ENCODE data around the gene TBC1D9B.

DNA sequence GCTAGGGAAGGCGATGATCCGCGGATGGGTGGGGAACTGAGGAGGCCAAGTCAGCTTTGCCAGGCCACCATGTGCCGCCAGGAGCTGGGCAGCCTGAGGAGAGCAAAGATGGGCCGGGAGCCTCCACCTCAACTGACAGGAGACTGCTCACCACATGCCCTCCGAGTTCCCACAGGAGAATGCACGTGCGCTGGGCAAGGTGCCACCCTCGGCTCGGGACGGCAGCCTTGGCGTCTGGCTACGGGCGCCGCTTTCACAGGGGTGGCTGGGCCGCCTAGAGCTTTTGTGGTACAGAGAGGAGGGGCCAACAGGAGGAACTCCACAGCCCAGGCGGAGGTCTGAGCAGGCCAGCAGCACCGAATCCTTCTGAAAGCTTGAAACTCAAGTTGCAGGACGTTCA, 5.3 kb upstream of the TBC1D9B start:
- TF ChIP-seq, protein P1, sequence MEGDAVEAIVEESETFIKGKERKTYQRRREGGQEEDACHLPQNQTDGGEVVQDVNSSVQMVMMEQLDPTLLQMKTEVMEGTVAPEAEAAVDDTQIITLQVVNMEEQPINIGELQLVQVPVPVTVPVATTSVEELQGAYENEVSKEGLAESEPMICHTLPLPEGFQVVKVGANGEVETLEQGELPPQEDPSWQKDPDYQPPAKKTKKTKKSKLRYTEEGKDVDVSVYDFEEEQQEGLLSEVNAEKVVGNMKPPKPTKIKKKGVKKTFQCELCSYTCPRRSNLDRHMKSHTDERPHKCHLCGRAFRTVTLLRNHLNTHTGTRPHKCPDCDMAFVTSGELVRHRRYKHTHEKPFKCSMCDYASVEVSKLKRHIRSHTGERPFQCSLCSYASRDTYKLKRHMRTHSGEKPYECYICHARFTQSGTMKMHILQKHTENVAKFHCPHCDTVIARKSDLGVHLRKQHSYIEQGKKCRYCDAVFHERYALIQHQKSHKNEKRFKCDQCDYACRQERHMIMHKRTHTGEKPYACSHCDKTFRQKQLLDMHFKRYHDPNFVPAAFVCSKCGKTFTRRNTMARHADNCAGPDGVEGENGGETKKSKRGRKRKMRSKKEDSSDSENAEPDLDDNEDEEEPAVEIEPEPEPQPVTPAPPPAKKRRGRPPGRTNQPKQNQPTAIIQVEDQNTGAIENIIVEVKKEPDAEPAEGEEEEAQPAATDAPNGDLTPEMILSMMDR (IDR thresholded peaks at IDR 0.05; ENCODE audit: low read depth, low read length): no peak
- TF ChIP-seq EZH2phosphoT487 (IDR thresholded peaks at IDR 0.05; ENCODE audit: low read depth): no peak
